ENCODE results near the gene PDE1C.

The PDE1C gene

DNA sequence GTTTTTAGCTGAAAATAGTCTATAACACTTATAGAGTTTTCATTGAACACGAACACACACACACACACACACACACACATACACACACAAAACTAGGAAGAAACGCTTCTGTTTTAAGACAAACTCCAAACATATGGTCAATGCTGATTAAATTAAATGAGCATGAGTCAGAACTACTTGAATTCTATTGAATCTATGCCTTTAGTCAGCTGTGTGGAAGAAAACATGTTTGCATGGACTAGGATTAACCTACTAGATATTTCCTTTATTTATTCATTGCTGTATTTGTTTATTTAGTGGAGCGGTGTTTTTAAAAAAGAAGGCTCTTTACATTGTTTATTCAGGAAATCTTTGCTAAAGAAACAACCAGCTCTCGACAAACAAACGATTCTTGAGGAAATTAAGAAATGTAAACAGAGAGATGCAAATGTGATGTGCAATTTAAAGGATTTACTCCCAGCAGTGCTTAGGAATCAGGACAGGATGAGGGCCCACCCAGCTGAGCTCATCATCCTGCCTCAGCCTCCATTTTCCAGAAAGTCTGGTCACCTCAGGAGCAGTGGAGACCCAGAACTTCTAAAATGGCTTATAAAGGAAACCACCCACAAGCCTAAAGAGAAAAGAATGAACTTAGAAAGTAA, 83.2 kb downstream of the PDE1C start:
- DNase-seq, result no peak

DNA sequence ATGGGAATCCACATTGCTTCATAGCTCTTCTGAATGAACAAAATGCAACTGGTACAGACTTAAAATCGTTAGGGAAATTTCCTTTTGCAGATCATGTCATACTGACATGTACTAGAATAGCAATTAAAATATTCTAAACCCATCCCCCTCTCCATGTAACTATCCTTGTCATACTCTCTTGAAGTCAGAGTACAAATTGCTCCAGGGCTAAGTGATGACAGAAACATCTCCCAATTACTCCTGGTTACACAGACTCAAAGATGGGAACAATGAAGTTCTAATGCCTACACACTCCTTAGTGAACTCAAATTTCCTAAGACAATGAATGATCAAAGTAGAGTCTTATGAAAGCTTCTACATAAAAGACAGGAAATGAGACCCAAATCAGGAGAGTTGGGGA, 87.2 kb downstream of the PDE1C start:
- DNase-seq, result no peak

DNA sequence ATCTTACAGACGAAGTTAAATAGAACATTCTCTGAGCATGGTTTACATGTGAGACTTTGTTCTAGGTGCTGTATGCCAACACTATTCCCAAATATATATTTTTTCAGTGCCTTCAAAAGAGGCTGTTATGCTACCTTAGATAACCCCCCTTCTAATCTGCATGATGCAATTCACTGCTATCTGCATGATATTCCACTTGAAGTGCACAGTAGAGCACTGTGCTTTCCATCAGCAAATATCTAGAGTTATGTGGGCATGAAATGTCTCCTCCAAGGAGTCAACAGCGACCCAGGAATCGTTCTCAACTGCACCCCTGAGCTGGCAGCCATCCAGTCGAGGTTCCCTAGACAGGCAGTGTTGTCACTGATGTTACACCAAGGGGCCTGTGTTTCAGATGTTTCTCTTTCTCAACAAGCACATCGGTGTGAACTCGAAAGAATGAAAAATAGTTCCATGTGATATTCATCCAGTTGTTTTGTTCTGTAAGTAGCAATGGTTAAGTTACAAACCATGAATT, 88.3 kb downstream of the PDE1C start:
- DNase-seq, result no peak

DNA sequence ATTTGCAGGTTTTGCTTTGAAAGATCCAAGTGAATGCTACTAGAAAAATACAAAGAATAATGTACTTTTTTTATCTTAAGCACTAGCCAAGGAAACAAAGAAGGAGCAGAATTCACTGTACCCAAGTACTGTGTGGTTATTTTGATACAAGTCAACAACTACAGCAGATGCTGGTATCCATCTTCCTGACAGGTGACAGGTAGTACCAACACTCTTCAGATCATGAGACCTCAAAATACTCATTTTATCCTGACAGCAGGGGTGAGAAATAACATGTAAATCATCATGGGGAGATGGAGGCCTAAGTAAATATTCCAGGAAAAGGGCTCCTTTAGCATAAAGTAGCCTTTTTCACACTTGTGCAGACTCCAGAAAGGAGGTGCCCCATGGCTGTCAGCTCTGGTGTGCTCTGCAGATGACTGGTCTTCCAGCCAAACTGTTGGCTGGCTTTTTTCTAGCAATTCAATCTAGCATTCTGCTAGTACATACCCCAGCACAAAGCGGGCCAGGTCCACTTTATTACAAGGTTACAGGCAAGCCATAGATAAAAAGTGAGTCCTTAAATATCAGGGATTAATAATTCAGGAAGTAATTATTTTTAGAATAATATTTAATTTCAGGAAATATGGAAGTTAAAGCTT, 90.4 kb downstream of the PDE1C start:
- no peak for DNase-seq

DNA sequence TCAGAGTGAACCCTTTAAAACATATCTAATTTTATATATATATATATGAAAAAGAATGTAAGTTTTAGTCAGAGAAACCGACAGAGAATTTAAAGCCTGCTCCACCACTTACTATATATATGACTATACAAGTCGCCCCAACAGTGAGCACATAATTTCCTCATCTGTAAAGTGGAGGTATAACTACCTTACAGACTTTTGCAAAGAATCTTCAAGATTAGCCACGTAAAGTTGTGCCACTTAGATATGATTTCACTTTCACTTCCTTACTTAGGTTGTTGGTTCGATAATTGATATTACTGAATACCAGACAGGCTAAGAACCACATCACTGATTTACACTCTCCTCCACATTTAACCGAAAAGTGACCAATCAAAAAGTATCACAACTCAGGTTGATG, 94.7 kb downstream of the PDE1C start:
- DNase-seq, result no peak

DNA sequence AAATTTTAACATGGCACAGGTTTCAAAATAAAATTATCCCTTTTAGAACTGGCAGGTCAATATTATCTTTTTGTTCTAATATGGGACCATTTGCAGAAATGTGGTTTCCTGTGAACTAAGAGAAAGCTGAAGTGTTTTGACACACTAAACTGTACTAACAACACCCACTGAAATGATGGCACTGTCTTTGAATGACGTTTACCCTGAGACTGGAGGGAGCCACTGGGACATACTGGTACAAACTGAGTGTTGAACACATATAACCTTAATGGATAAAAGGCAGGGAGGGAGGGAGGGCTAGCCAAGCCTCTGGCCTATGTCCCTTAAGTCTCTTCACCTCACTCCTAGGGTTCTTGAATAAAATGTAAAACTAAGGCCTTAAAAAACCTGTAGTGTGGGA, 95.9 kb downstream of the PDE1C start:
- no peak for DNase-seq

DNA sequence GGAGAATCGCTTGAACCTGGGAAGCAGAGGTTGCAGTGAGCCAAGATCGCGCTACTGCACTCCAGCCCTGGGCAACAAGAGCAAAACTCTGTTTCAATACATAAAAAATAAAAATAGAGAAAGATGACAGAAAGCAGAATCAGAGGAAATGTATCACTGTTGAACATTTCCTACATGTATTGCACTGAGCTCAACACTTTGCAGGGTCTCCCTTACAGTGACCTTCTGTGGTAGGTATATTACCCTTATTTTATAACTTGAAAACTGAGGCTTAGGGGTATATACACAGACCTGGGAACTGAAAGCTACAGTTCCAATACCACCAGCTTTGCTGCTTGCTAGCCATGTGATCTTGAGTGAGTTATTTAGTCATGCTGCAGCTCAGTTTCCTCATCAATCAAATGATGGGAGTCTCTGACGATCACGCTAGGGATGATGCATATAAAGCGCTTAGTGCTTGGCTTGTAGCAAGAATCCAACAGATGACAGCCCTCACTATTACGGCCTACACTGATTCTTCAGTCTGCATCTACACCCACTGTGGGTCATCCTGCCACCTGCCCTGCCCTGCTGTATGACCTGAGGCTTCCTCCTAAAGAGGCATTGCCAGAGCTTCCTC, 99.0 kb downstream of the PDE1C start:
- DNase-seq, result no peak

DNA sequence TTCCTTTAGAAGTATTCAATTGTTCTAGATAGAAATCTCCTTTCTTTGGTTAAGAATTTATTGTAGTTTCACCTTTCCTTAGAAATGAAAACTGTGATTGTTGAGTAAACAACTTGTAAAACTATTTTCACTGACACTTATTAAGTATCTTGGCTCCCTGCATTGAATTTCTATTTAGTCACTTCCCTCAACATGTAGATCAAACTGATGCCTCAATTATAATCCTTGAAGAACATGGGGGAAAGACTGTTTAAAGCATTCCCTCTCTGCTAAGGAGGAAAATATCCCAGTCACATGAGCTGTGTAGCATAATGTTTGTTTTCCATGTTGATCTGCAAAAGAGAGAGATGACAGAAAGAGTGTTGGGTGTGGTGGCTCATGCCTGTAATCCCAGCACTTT, 99.7 kb downstream of the PDE1C start:
- DNase-seq, result no peak

DNA sequence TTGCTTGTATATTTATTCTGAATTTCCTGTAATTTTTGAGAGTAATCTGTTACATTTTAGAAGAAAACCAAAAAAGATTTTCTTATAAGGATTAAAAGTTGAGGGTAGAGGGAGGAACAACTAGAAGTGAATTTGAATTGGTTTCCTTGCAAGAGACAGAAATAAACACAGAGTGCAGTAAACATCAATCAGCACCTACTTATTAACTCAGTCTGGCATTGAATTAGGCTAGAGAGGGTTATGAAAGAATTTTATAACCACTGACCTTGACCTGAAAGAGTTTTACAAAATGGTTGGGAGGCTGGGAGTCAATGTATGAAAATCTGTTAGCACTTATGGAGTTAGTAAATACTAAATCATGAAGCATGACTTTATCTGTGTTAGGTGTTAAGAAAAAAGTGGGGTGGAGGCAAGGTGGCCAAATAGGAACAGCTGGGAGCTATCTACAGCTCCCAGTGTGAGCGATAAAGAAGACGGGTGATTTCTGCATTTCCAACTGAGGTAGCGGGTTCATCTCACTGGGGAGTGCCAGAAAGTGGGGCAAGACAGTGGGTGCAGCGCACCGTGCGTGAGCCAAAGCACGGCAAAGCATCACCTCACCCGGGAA, 106.5 kb downstream of the PDE1C start:
- no peak for DNase-seq

DNA sequence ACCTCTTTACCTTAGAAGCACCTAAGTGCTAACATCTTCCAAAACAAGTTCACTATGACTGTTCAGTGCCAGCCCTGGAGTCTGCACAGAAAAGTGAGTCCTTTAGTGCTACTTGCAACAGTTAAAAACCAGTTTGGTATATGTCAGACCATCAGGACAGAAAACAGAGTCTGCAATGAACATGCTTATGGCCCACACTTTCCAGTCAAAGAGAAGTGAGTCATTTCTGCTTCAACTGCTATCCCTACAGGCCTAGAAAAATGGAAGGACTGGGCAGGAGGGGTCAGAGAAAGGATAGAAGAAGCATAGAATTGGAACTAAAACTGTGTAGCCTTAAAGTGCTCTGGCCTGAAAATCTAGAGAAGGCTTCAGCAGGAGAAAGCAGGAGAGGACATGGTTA, 108.0 kb downstream of the PDE1C start:
- no peak for DNase-seq

DNA sequence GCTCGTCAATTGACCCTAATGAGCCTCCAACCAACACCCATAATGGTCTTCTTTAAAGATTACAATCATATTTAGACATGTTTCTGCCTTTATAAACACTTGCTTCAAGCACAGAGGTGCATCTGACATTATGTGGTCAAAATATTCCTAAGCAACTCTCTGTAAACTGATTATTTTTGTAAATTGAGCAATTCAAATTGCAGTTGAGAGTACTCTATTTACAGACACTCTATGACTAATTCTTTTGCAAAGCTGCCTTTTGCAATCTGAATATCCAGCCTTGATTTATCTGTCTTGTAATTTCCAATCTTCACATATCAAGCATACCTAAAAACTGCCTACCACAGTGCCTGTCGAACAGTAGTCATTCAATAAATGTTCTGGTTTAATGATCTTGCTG, 112.0 kb downstream of the PDE1C start:
- DNase-seq, result no peak

DNA sequence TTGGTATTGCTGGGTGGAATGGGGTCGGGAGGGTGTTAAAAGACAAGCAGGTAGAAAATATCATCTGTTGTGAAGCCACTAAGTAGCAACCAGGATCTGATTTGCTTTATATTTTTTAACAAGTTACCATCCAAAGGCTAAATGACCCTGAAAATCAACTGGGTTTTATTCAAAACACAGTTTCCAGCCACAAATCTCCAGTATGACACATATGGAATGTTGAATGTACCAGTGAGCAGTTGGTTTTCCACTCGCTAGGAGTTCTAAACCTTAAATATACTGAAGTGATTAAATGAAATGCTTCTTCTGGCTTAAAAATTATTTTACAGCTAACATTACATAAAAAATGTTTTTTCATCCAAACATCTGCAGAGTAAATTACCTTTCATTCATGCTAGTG, 112.5 kb downstream of the PDE1C start:
- DNase-seq, result no peak

DNA sequence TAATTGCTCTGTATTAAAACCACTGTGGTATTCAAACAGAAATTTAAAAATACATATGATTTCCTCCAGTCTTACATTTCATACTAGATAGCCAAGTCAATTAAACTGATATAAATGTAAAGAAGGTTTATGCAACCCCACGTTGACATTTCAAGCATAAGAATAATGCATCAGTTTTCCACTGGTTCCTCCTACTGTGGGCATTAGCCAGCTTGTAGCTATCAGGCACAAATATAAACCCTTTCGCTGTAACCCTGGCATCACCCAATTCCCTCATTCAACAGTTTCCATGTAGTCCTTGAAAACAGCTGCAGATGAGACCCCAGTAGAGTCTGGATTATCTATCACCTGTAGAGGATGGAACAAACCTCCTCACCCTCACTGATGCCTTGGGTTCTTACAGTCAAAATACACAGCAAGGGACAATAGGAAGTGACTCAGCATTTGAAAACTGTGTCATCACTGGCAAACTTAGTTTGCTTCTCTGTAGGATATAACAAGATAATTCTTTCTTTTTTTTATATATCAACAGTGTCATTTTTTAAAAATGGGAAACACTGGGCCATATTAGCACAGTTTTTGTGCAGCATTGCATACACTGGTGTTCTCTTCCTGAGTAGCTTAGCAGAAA, 113.0 kb downstream of the PDE1C start:
- no peak for DNase-seq

DNA sequence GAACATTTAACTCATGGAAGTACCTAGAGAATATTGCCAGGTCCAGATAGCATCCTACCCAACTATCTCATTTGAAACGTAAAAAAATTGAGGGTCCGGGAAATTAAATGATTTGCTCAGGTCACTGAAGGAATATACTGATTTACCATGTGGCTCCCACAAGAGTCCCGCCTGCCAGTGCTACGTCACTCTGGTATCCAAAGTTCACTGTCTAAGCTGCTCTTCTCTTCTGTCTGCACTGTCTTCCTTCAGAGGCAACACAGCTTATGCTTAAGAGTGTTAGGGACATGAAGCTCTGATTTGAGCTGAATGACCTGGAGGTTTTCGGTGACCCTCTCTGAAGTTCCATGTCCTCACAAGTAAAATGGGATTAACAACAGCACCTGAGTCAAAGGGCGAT, 114.6 kb downstream of the PDE1C start:
- DNase-seq, result no peak

DNA sequence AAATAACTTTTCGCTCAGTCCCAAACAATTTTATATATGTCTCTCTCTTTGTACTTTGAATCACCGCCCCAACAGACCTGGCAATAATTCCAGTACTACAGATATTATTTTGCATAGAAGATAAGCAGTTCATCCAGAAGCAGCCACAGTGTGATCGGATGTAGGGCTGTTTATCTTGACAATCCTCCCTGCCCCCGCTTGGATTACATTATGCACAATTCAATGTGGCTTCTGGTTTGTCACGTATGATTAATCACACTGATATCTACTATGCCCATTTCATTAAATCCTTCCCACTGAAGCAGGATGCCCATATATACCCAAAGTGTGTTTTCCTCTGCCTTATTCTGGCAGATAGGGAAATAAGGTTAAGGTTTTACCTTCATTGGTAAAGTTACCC, 115.2 kb downstream of the PDE1C start:
- no peak for DNase-seq

DNA sequence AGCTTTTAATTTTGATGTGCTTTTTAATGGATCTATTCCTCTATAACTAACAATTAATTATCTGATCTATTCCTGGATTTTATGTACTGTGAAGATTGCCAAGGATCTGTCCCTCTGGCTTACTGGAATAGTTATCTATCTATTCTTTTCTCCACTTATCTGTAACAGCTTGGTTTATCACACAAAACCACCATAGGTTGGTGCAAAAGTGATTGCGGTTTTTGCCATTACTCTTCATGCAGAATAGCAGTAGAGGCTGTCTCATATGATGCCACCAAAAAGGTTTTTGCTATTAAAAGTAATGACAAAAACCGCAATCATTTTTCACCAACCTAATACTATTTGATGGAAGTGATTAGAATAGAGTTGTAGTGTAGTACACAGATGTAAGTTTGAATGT, 115.7 kb downstream of the PDE1C start:
- no peak for DNase-seq

DNA sequence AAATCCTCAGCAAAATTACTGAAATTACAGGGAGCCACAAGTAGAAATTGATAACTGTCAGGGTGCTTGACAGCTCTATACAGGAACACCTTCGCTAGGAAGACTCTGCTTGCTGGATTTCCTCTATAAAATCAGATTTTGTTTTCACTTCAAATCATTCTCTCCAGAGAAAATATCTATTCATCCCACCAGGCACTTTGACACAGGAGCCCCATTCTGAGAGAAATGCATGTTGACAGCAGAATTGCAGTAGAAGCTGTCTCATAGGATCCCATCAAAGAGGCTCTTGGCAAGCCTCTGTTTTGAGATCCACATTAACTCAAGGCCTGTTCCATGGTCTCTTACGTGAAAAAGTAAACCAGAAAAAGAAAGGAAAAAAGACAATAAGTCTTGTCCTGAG, 116.8 kb downstream of the PDE1C start:
- no peak for DNase-seq

DNA sequence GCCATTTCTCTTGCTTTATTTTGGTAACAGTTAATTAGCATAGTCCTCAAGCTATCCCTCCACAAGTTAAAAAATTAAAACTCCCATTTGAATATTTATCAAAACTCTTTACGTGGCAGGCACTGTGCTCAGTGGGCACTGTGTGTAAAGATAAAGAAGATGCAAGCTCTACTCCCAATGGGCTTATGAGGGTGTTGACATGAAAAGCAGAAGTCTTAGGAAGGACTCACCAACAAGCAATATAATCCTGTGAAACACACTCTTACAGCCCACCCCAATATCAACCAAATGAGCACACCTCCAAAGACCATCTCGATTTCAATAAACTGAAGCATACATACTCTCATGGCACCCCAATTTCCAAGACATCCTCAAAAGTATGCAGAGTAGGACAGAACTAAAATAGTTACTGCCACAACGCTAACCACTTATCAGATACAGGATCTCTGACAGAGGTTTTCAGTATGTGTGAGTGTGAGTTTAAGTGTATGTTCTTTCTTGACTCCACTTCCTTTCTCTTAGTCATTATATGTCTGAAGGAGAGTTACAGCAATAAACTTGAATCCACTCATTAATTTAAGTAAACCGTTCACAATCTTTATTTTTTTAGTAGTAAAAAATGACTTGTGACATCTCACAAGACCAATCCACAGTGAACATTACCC, 120.0 kb downstream of the PDE1C start:
- no peak for DNase-seq

DNA sequence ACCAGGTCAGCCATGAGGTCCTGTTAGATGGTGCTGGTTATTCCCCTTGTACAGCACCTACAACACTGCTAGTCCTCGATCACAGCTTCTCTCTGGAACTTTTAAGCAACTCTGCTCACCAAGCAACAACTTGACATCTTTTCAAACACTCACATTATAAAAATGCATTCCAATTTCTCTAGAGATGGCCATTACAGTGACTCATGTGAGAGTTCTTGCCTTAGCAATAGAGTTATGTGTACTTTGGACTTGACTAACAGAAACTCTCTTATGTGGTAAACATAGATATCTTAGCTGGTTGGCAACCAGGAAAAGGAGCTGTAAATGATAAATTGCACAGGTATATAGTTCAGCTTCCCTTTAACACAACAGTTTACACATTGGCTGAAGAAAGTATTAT, 122.2 kb downstream of the PDE1C start:
- peak; percentile 79 for DNase-seq

DNA sequence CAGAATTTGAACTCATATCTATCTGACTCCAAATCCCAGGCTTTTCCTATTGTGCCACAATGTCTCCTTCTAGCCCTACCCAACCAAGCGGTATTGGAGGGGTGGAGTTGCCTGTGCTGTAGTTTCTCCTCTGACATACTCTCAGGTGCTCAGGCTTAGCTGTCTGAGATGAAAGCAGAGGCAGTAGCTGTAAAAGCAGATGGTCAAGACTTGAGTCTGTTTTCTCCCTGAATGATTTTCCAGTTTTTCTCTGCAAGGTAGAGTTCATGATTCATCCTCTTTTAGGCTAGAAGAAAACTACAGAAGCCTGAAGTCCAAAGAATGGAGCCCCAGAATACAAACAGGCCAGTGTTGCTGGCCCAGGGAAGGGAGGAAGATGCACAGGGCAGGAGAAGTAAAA, 130.0 kb downstream of the PDE1C start:
- DNase-seq, result no peak

DNA sequence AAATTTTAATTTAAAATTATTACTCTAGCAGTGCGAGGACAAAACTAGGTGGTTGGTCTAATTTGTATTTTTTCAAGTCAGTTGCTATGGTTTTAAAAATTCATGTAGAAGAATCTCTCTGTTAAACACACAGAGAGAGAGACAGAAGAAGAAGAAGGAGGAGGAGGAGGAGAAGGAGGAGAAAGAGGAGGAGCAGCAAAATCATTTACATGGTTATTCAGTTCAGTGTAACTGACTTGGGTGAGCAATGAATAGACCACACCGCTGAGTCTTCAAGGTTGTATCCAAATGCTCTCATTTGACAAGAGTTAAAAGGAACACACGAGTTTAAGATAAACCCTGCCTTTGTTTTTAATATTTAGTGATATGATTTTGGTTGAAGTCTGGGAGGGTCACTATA, 131.1 kb downstream of the PDE1C start:
- no peak for DNase-seq

DNA sequence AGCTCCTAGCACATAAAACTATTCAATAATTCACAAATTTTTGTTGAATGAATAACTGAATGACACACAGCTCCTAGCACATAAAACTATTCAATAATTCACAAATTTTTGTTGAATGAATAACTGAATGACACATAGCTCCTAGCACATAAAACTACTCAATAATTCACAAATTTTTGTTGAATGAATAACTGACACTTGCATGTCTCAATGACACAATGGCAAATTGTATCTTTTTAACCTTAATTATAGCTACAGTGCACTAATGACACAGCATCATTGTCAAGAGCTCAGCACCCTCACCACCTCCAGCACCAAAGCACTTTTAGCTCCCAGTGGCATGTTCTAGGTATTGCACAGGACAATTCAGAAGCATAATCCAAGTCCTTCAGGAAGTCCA, 131.6 kb downstream of the PDE1C start:
- no peak for DNase-seq

DNA sequence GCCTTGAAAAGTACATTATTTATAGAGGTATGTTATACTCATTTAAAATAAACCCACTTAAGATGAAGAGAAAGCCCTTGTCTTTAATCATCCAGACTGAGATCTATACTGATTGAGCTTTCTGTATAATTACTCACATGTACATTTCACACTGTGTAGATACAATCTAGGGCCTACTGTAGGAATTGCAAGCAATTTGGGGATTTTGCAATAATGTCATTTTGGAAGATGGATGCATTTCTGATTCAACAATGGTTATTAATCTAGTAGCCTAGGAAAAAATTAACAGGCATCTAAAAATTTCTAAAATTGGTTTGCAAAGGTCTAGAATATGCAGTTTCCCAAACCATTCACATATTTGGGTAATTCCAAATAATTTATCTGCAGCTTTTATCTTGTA, 132.2 kb downstream of the PDE1C start:
- DNase-seq, result no peak

Measured in amniotic stem cell (primary cell).